ENCODE measurements around the gene LEKR1.

GRCh38 chr3:156825795-156826143 is 384 bp upstream of the LEKR1 start:
- TF ChIP-seq CTCF (IDR thresholded peaks at IDR 0.05; ENCODE audit: extremely low read depth in 1 of 2, insufficient read depth in 1 of 2, low read depth in 1 of 2, low read length in 2 of 2) = no peak
- TF ChIP-seq EZH2 (IDR thresholded peaks at IDR 0.05; ENCODE audit: borderline replicate concordance, low read depth, low read length, severe bottlenecking) = no peak
- no peak for TF ChIP-seq POLR2A (IDR thresholded peaks at IDR 0.05; ENCODE audit: low read depth, low read length)
- no peak for TF ChIP-seq MAX (IDR thresholded peaks at IDR 0.05; ENCODE audit: insufficient read depth, insufficient read length)
- no peak for TF ChIP-seq JUN (IDR thresholded peaks at IDR 0.05; ENCODE audit: borderline replicate concordance, insufficient read depth, insufficient read length, low read depth)
- TF ChIP-seq GATA2 (IDR thresholded peaks at IDR 0.05; ENCODE audit: insufficient read depth, insufficient read length, low read depth, low read length) = no peak
- TF ChIP-seq POLR2AphosphoS5 (IDR thresholded peaks at IDR 0.05; ENCODE audit: insufficient read depth, low read depth, low read length) = no peak
- no peak for TF ChIP-seq MYC (IDR thresholded peaks at IDR 0.05; ENCODE audit: low read depth, low read length)

Data from endothelial cell of umbilical vein (primary cell).